Smooth muscle cell (in vitro differentiated cells): Measurements from ENCODE around the gene TEX261. TPM values are rescaled to one million over a fixed set of nuclear protein-coding genes. Genes with fewer than 3 reads are reported as not detected.

Experiments
- DNase-seq: peaks from one replicate; lab custom pipeline; 2025; ENCODE audit not compliant: unreplicated experiment; lab: John Stamatoyannopoulos, UW
- H2AFZ ChIP-seq: fragments of 200-600 bp; sonication (generic); 2 replicates; pipeline ENCODE4 v1.6.0; 2016; ENCODE audit warnings: antibody characterized with exemption, low read depth, mild to moderate bottlenecking
- H3F3A ChIP-seq: fragments of 200-600 bp; sonication (generic); 2 replicates; pipeline ENCODE4 v1.6.0; 2017; ENCODE audit warnings: antibody characterized with exemption, low read depth
- H3K27ac ChIP-seq: fragments of 200-600 bp; sonication (generic); 2 replicates; pipeline ENCODE4 v1.5.1; 2016; ENCODE audit warnings: low read depth, mild to moderate bottlenecking
- H3K27me3 ChIP-seq: fragments of 200-600 bp; sonication (generic); 2 replicates; pipeline ENCODE4 v1.6.1; 2016; ENCODE audit warnings: low read depth, mild to moderate bottlenecking
- H3K36me3 ChIP-seq: fragments of 200-600 bp; sonication (generic); 2 replicates; pipeline ENCODE4 v1.5.1; 2016; ENCODE audit warnings: low read depth
- H3K4me1 ChIP-seq: fragments of 200-600 bp; sonication (generic); 2 replicates; pipeline ENCODE4 v1.5.1; 2016; ENCODE audit warnings: low read depth
- H3K4me2 ChIP-seq: fragments of 200-600 bp; sonication (generic); 2 replicates; pipeline ENCODE4 v1.6.0; 2016; ENCODE audit warnings: mild to moderate bottlenecking
- H3K4me3 ChIP-seq: fragments of 200-600 bp; sonication (generic); 2 replicates; pipeline ENCODE4 v1.5.1; 2016; ENCODE audit warnings: mild to moderate bottlenecking
- H3K79me2 ChIP-seq: fragments of 200-600 bp; sonication (generic); 2 replicates; pipeline ENCODE4 v1.6.0; 2016; ENCODE audit warnings: low read depth, mild to moderate bottlenecking
- H3K9ac ChIP-seq: fragments of 200-600 bp; sonication (generic); 2 replicates; pipeline ENCODE4 v1.6.0; 2016; ENCODE audit warnings: low read depth
- H3K9me3 ChIP-seq: fragments of 200-600 bp; sonication (generic); replicated peaks from 2 replicates; pipeline ENCODE4 v1.5.1; 2016; ENCODE audit warnings: low read depth
- H4K20me1 ChIP-seq: fragments of 200-600 bp; sonication (generic); 2 replicates; pipeline ENCODE4 v1.6.0; 2016; ENCODE audit warnings: low read depth
- WGBS: methylation state at CpG from one replicate; pipeline ENCODE4 v1.1.7; 2016; ENCODE audit warnings: low lambda C conversion rate; 5-methylcytosine and 5-hydroxymethylcytosine counted together
- polyA plus RNA-seq: library from polyadenylated mRNA; unstranded; fragments of >200 nt; fragmentation: Nextera tagmentation; extraction: Ambion mirVana; gene quantifications from 2 replicates; pipeline ENCODE4 v1.2.1, GENCODE V29; 2016
- total RNA-seq: library from RNA; depleted of rRNA; stranded (reverse); fragments of >200 nt; gene quantifications from 2 replicates; pipeline ENCODE4 v1.2.3, GENCODE V29; 2014
- TF ChIP-seq, protein P1 (sequence below): fragments of 200-600 bp; sonication (generic); IDR thresholded peaks from 2 replicates; pipeline ENCODE4 v1.5.1; 2017; ENCODE audit warnings: borderline replicate concordance, mild to moderate bottlenecking, antibody characterized with exemption; ENCODE audit not compliant: insufficient read depth, poor library complexity, severe bottlenecking

The TEX261 gene
- total and polyA plus RNA-seq, 2 experiments from 2014 or later, result 29.3 to 35.2 TPM

GRCh38 chr2:71005271-71006202 is 10.9 kb upstream of the TEX261 start:
- TF ChIP-seq, protein P1, sequence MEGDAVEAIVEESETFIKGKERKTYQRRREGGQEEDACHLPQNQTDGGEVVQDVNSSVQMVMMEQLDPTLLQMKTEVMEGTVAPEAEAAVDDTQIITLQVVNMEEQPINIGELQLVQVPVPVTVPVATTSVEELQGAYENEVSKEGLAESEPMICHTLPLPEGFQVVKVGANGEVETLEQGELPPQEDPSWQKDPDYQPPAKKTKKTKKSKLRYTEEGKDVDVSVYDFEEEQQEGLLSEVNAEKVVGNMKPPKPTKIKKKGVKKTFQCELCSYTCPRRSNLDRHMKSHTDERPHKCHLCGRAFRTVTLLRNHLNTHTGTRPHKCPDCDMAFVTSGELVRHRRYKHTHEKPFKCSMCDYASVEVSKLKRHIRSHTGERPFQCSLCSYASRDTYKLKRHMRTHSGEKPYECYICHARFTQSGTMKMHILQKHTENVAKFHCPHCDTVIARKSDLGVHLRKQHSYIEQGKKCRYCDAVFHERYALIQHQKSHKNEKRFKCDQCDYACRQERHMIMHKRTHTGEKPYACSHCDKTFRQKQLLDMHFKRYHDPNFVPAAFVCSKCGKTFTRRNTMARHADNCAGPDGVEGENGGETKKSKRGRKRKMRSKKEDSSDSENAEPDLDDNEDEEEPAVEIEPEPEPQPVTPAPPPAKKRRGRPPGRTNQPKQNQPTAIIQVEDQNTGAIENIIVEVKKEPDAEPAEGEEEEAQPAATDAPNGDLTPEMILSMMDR, result no peak

DNA sequence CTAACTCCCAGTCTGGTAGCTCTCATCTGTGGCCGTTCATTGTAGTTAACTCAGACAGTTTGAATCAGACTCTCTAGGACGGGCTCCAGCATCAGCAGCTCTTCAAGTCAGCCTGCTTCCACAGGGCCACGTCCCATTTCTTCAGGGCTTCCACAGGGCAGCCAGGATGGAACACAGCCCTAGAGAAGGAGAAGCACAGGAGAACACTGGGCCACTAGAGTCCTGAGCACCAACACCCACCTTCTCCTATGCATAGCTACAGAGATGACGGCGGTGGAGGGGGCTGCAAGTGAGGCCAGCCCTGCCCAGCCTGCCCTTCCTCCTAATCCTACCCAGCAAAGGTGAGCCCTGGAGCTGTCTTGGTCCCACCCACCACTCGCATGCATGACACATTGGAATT is 10.2 kb upstream of the TEX261 start:
- DNase-seq, result no peak
- peaks cover 10% of the 10 kb centered on the region for H3K4me1 ChIP-seq
- no peaks in the 10 kb centered on the region for H3F3A ChIP-seq
- no peaks in the 10 kb centered on the region for H3K9me3 ChIP-seq
- H3K27ac ChIP-seq, result no peak overlapping the region
- H3K27me3 ChIP-seq, result no peaks in the 10 kb centered on the region
- H3K4me2 ChIP-seq, result no peak overlapping the region
- H2AFZ ChIP-seq, result no peak overlapping the region
- H4K20me1 ChIP-seq, result no peaks in the 10 kb centered on the region
- H3K36me3 ChIP-seq, result no peaks in the 10 kb centered on the region
- no peak overlapping the region for H3K4me3 ChIP-seq
- no peak overlapping the region for H3K9ac ChIP-seq
- H3K79me2 ChIP-seq, result no peaks in the 10 kb centered on the region
- WGBS, result 89% methylated on average over 6 of the region's 6 CpGs
- TF ChIP-seq, protein P1, result no peak

More at GRCh38 chr2:71005271-71006202, 10.9 kb upstream of the TEX261 start:
- 91% methylated on average over 10 of the region's 10 CpGs for WGBS
- H3K9ac ChIP-seq, result no peak overlapping the region
- H3K4me1 ChIP-seq, result peaks cover 10% of the 10 kb centered on the region
- no peaks in the 10 kb centered on the region for H3K36me3 ChIP-seq
- no peaks in the 10 kb centered on the region for H3K27me3 ChIP-seq
- DNase-seq, result no peak
- H3K4me2 ChIP-seq, result no peak overlapping the region
- H3K4me3 ChIP-seq, result no peak overlapping the region
- no peak overlapping the region for H3K27ac ChIP-seq
- no peaks in the 10 kb centered on the region for H3K9me3 ChIP-seq
- no peaks in the 10 kb centered on the region for H3F3A ChIP-seq
- H3K79me2 ChIP-seq, result no peaks in the 10 kb centered on the region
- H2AFZ ChIP-seq, result no peak overlapping the region
- H4K20me1 ChIP-seq, result no peaks in the 10 kb centered on the region

- Histone ChIP-seq H3K27me3 (no peaks in the 10 kb centered on the region), H3K79me2 (no peaks in the 10 kb centered on the region), H3K4me2 (no peak overlapping the region), H3K4me1 (peaks cover 10% of the 10 kb centered on the region), H3F3A (no peaks in the 10 kb centered on the region), H3K36me3 (no peaks in the 10 kb centered on the region), H2AFZ (no peak overlapping the region), H4K20me1 (no peaks in the 10 kb centered on the region), H3K9me3 (no peaks in the 10 kb centered on the region), H3K9ac (no peak overlapping the region), H3K4me3 (no peak overlapping the region), H3K27ac (no peak overlapping the region)
- DNase-seq, result no peak
- 93% methylated on average over 11 of the region's 11 CpGs for WGBS
- TF ChIP-seq, protein P1, result no peak
Observed at GRCh38 chr2:71003966-71004755, 9.5 kb upstream of the TEX261 start.
